Psoas muscle (tissue), 8 donors: ENCODE data around the gene TRHDE. TPM values are rescaled to one million over a fixed set of nuclear protein-coding genes. Genes with fewer than 3 reads are reported as not detected.

Source experiments
- ATAC-seq, 4 donors: fragments of 200-7000 bp; cut with Tn5 transposase; one replicate each; pipeline ENCODE4 v1.9.1; 2020; ENCODE audit warnings: moderate library complexity in 3 of 4, mild to moderate bottlenecking in 2 of 4
- DNase-seq, 2 donors: peaks; one replicate each; pipeline ENCODE4 v3.0.0-alpha.2; 2020
- H3K27ac ChIP-seq: fragments of 200-600 bp; one replicate; pipeline ENCODE4 v1.8.0; 2022
- H3K27me3 ChIP-seq, 3 donors: fragments of 200-600 bp in 1 of 3; one replicate each; pipeline versions ENCODE4 v1.6.1 to v1.8.0; 2013 to 2022; ENCODE audit warnings: low read length in 2 of 3, mild to moderate bottlenecking in 2 of 3, moderate library complexity in 1 of 3; ENCODE audit not compliant: insufficient read depth in 3 of 3
- H3K36me3 ChIP-seq, 2 donors: fragments of 200-600 bp in 1 of 2; one replicate each; pipeline versions ENCODE4 v1.6.1 to v1.8.0; 2013 to 2022; ENCODE audit warnings: low read depth in 1 of 2, mild to moderate bottlenecking in 1 of 2, moderate library complexity in 1 of 2; ENCODE audit not compliant: insufficient read depth in 1 of 2
- H3K4me1 ChIP-seq: fragments of 200-600 bp; one replicate; pipeline ENCODE4 v1.8.0; 2022
- H3K4me3 ChIP-seq: fragments of 200-600 bp; one replicate; pipeline ENCODE4 v1.8.0; 2022; ENCODE audit warnings: mild to moderate bottlenecking
- H3K9me3 ChIP-seq: fragments of 200-600 bp; one replicate; pipeline ENCODE4 v1.8.0; 2022
- CTCF ChIP-seq: fragments of 200-600 bp; IDR thresholded peaks from one replicate; pipeline ENCODE4 v1.8.0; 2022; ENCODE audit warnings: antibody characterized with exemption
- WGBS, 3 donors: extraction: QIAGEN DNeasy Blood & Tissue Kit; methylation state at CpG; one replicate each; pipeline versions ENCODE4 v1.1.6 to v1.1.7; 2013; 5-methylcytosine and 5-hydroxymethylcytosine counted together
- intact Hi-C, 2 donors: fragments of 100-400 bp; cut with DNase I; formaldehyde crosslinking; loops; one replicate each; pipeline versions ENCODE4 v1.11.0 to v1.14.2; 2022
- polyA plus RNA-seq, 3 donors: library from polyadenylated mRNA; stranded (reverse); fragments of 200-250 nt; gene quantifications; one replicate each; pipeline ENCODE4 v1.2.3, GENCODE V29; 2013
- total RNA-seq, 4 donors: library from RNA; stranded (reverse); fragmentation: NEBNext Ultra II Directional in 2 of 4; extraction: Animal tissue kit (Norgen Biotek cat#: 25700) in 2 of 4; gene quantifications; one replicate each; pipeline versions ENCODE4 v1.2.1 to v1.2.4, GENCODE V29; 2021 to 2023
- donor health status: healthy with polysubstance abuse.
- donor health status: DM: no; HTN: no; CAD: no; lungs with moderate emphysema.
- donor health status: Bipolar disorder and iron deficiency.
- donor health status: healthy.
- donor health status: DM: yes; HTN: yes; CAD: no.
- donor health status: DM: no; HTN: no; CAD: no.
- donor health status: DM: no; HTN: no; CAD: no.
- donor health status: DM: yes; HTN: yes; CAD: no.

Gene TRHDE
- total and polyA plus RNA-seq, 7 donors: 0.08 to 1.7 (median 0.60) TPM

DNA sequence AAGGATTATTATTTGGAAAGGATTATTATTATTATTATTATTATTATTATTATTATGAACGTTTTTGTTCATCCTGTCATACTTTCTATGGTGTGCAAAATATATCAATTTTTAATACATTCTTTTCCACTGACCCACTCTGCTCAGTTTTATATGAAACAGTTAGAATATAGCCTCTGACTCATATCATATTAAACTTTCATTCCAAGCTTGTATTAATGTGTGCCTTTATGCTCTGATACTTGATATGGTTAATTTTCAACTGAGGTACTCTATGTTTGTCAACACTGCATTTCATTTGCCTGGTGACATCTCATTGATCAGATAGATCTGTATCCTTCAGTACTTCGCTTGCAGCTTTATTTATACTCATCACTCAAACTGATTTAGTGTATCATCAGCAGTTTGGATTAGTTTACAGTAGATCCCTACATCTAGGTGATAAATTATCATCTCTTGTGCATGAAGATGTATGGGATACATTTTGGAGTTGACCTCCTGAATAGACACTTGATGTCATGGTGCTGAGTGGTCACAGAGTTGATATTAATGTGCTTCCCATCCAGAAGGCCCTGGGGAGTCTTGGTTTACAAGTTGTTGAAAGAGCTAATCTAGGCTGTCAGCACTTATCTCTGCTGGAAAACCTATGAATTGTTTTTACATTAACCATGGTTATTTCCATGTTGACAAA lies 271.8 kb downstream of the TRHDE start:
- H3K4me1 ChIP-seq: peaks cover 5% of the 10 kb centered on the region
- 40 to 64% (median 55%) methylated on average over 2 of the region's 2 CpGs for WGBS, 3 donors
- ATAC-seq (no peak), DNase-seq (no peak)
- intact Hi-C loops: no loop called here
- no peak overlapping the region for H3K4me3 ChIP-seq
- no peaks in the 10 kb centered on the region for H3K36me3 ChIP-seq
- H3K9me3 ChIP-seq: no peaks in the 10 kb centered on the region
- TF ChIP-seq CTCF: no peak
- H3K27ac ChIP-seq: no peak overlapping the region
- no peaks in the 10 kb centered on the region for H3K27me3 ChIP-seq

GRCh38 chr12:72546106-72546505 lies 273.9 kb downstream of the TRHDE start:
- DNase-seq (no peak), ATAC-seq (no peak)
- Histone ChIP-seq H3K9me3 (no peaks in the 10 kb centered on the region), H3K27me3 (no peaks in the 10 kb centered on the region), H3K4me1 (peaks cover 5% of the 10 kb centered on the region), H3K36me3 (no peaks in the 10 kb centered on the region), H3K27ac (no peak overlapping the region), H3K4me3 (no peak overlapping the region)
- intact Hi-C loops: no loop called here
- no peak for TF ChIP-seq CTCF
- 81 to 85% (median 83%) methylated on average over 1 of the region's 1 CpG for WGBS, 3 donors

DNA sequence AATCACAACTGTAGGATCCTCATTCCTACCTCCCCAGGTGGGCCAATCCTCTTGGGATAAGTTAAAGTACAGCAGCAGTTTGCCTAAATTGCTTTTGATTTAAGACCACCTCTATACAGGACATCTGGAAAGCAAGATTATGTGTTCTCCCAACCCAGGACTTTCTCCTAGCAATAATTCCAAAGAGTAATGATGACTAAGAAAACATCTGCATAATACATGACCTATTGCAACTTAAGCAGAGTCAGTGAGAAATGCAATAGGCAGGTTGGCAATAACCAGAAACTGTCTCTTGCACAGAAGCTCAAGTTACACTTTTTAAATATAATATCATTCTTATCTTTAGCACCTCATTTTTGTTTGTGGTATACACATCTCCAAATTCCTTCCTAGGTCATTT lies 275.4 kb downstream of the TRHDE start:
- no peak for TF ChIP-seq CTCF
- Histone ChIP-seq H3K36me3 (no peaks in the 10 kb centered on the region), H3K27ac (no peak overlapping the region), H3K4me3 (no peak overlapping the region), H3K4me1 (peaks cover 5% of the 10 kb centered on the region), H3K27me3 (no peaks in the 10 kb centered on the region), H3K9me3 (no peaks in the 10 kb centered on the region)
- ATAC-seq (no peak), DNase-seq (no peak)
- intact Hi-C loops: no loop called here

DNA sequence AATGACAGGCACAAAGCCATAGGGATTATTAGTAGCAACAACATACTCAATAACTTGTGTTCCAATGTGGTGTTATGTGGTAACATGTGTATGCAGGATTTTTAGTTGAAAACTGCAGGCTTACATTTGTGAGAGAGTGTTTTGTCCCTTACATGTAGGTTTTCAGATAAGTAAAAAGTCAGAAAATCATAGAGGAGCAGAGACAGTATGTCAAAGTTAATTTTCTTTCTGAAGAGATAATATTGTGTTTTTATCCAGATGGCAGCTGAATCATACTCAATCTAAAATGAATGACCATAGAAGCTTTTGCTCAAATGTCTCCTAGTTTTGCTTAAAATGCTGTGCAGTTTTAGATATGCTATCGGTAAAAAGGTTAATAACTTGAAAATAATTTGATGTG lies 277.0 kb downstream of the TRHDE start:
- DNase-seq: no peak
- H3K27me3 ChIP-seq: no peaks in the 10 kb centered on the region
- intact Hi-C loops: no loop called here
- no peak for TF ChIP-seq CTCF
- no peak overlapping the region for H3K27ac ChIP-seq
- 91 to 95% (median 93%) methylated on average over 1 of the region's 1 CpG for WGBS, 3 donors
- H3K9me3 ChIP-seq: no peaks in the 10 kb centered on the region
- H3K4me3 ChIP-seq: no peak overlapping the region
- no peak for ATAC-seq
- peaks cover 5% of the 10 kb centered on the region for H3K4me1 ChIP-seq
- H3K36me3 ChIP-seq: no peaks in the 10 kb centered on the region
